Tibial nerve (tissue), 4 donors: ENCODE data around the gene KAT7. TPM values are rescaled to one million over a fixed set of nuclear protein-coding genes. Genes with fewer than 3 reads are reported as not detected.

ENCODE experiments used
- DNase-seq, 2 donors: peaks; one replicate each; pipeline ENCODE4 v3.0.0-alpha.2; 2019; ENCODE audit warnings: low spot score in 2 of 2
- H3K27ac ChIP-seq, 4 donors: fragments of 200-600 bp; sonication (generic) in 3 of 4; one replicate each; pipeline ENCODE4 v1.5.1; 2017 to 2019; ENCODE audit warnings: mild to moderate bottlenecking in 1 of 4
- H3K27me3 ChIP-seq, 2 donors: fragments of 200-600 bp; sonication (generic) in 1 of 2; one replicate each; pipeline versions ENCODE4 v1.5.1 to v1.6.0; 2017 to 2019
- H3K36me3 ChIP-seq, 3 donors: fragments of 200-600 bp; sonication (generic); one replicate each; pipeline ENCODE4 v1.5.1; 2018 to 2019
- H3K4me1 ChIP-seq, 4 donors: fragments of 200-600 bp; sonication (generic) in 3 of 4; one replicate each; pipeline ENCODE4 v1.5.1; 2017 to 2019
- H3K4me3 ChIP-seq, 4 donors: fragments of 200-600 bp; sonication (generic) in 3 of 4; one replicate each; pipeline ENCODE4 v1.5.1; 2017 to 2019; ENCODE audit warnings: mild to moderate bottlenecking in 1 of 4, moderate library complexity in 1 of 4
- H3K9me3 ChIP-seq, 4 donors: fragments of 200-600 bp; sonication (generic) in 3 of 4; one replicate each; pipeline ENCODE4 v1.5.1; 2017 to 2019
- CTCF ChIP-seq, 5 experiments: fragments of 200-600 bp in 3 of 5; fragments of 450-650 bp in 2 of 5; sonication (generic) in 3 of 5; IDR thresholded peaks; one replicate each; pipeline ENCODE4 v1.5.1; 2016 to 2019; ENCODE audit warnings: antibody characterized with exemption in 5 of 5, mild to moderate bottlenecking in 3 of 5, moderate library complexity in 2 of 5
- EP300 ChIP-seq, 2 donors: sonication (generic); formaldehyde crosslinking; IDR thresholded peaks; one replicate each; pipeline ENCODE4 v1.6.1; 2017; ENCODE audit warnings: antibody characterized with exemption in 2 of 2, mild to moderate bottlenecking in 1 of 2
- POLR2A ChIP-seq, 2 donors: fragments of 450-650 bp; IDR thresholded peaks; one replicate each; pipeline ENCODE4 v1.6.1; 2017; ENCODE audit warnings: antibody characterized with exemption in 2 of 2, mild to moderate bottlenecking in 2 of 2, moderate library complexity in 2 of 2
- WGBS, 2 donors: methylation state at CpG; one replicate each; pipeline ENCODE4 v1.1.5; 2018; 5-methylcytosine and 5-hydroxymethylcytosine counted together
- total RNA-seq, 4 donors: library from RNA; depleted of rRNA; stranded (reverse); fragments of >200 nt; gene quantifications; one replicate each; pipeline ENCODE4 v1.1.0, GENCODE V29; 2016

The KAT7 gene
- total RNA-seq, 4 donors from 2014 or later = 31.6 to 45.6 (median 42.0) TPM

- TF ChIP-seq CTCF (IDR thresholded peaks at IDR 0.05) (no peak), EP300 (IDR thresholded peaks at IDR 0.05) (no peak), POLR2A (IDR thresholded peaks at IDR 0.05) (no peak)
- Histone ChIP-seq H3K27ac (no peak overlapping the region), H3K27me3 (no peaks in the 10 kb centered on the region), H3K4me1 (peaks cover 0 to 39% (median 16%) of the 10 kb centered on the region in 4 donors), H3K9me3 (no peaks in the 10 kb centered on the region), H3K36me3 (no peaks in the 10 kb centered on the region), H3K4me3 (no peak overlapping the region)
- 76 to 78% methylated on average over 5 of the region's 5 CpGs for WGBS, 2 donors
- DNase-seq = no peak
Measured at GRCh38 chr17:49848739-49849138, 60.3 kb downstream of the KAT7 start.

GRCh38 chr17:49850218-49850610 is 61.7 kb downstream of the KAT7 start:
- WGBS, 2 donors = 84 to 96% methylated on average over 5 of the region's 5 CpGs
- no peak for DNase-seq
- Histone ChIP-seq H3K4me1 (peaks cover 0 to 31% (median 13%) of the 10 kb centered on the region in 4 donors), H3K36me3 (no peaks in the 10 kb centered on the region), H3K9me3 (no peaks in the 10 kb centered on the region), H3K4me3 (no peak overlapping the region), H3K27ac (no peak overlapping the region), H3K27me3 (no peaks in the 10 kb centered on the region)
- TF ChIP-seq EP300 (IDR thresholded peaks at IDR 0.05) (no peak), POLR2A (IDR thresholded peaks at IDR 0.05) (no peak), CTCF (IDR thresholded peaks at IDR 0.05) (no peak)

GRCh38 chr17:49850772-49851386 is 62.4 kb downstream of the KAT7 start:
- H3K4me3 ChIP-seq = peak overlapping the region; percentile 26 to 67 (median 36)
- H3K36me3 ChIP-seq = no peaks in the 10 kb centered on the region
- H3K27ac ChIP-seq = peak overlapping the region in 2 of 4 donors; percentile 40 to 53
- H3K27me3 ChIP-seq = no peaks in the 10 kb centered on the region
- WGBS, 2 donors = 5% methylated on average over 43 to 51 of the region's 61 CpGs
- peaks cover 0 to 24% (median 8%) of the 10 kb centered on the region in 4 donors for H3K4me1 ChIP-seq
- no peak for TF ChIP-seq POLR2A (IDR thresholded peaks at IDR 0.05)
- no peak for TF ChIP-seq EP300 (IDR thresholded peaks at IDR 0.05)
- TF ChIP-seq CTCF (IDR thresholded peaks at IDR 0.05) = no peak
- no peaks in the 10 kb centered on the region for H3K9me3 ChIP-seq
- no peak for DNase-seq

GRCh38 chr17:49851387-49852291 is 63.2 kb downstream of the KAT7 start:
- peak; percentile 33 to 69 for DNase-seq

More at GRCh38 chr17:49851387-49852291, 63.2 kb downstream of the KAT7 start:
- 6 to 8% methylated on average over 45 to 55 of the region's 55 CpGs for WGBS, 2 donors
- Histone ChIP-seq H3K27ac (peak overlapping the region in 2 of 4 donors; percentile 40 to 53), H3K4me1 (peaks cover 0 to 19% (median 8%) of the 10 kb centered on the region in 4 donors), H3K4me3 (peak overlapping the region; percentile 31 to 67 (median 48)), H3K36me3 (no peaks in the 10 kb centered on the region), H3K9me3 (no peaks in the 10 kb centered on the region), H3K27me3 (no peaks in the 10 kb centered on the region)
- TF ChIP-seq POLR2A (IDR thresholded peaks at IDR 0.05) (no peak), EP300 (IDR thresholded peaks at IDR 0.05) (peak in 1 of 2 donors; percentile 19), CTCF (IDR thresholded peaks at IDR 0.05) (peak; percentile 41 to 77 (median 67))
